Urinary bladder (tissue), 2 donors: ENCODE measurements around the gene NCR1. TPM values are rescaled to one million over a fixed set of nuclear protein-coding genes. Genes with fewer than 3 reads are reported as not detected.

Experiments
- polyA plus RNA-seq: library from polyadenylated mRNA; stranded (reverse); fragments of 200-250 nt; gene quantifications from one replicate; pipeline ENCODE4 v1.2.3, GENCODE V29; 2013
- small RNA-seq: library from RNA; depleted of rRNA; stranded (forward); fragments of <200 nt; gene quantifications from one replicate; pipeline ENCODE3, GENCODE V24; 2014
- total RNA-seq: library from RNA; depleted of rRNA; stranded (reverse); fragments of >200 nt; gene quantifications from one replicate; pipeline ENCODE4 v1.2.3, GENCODE V29; 2014
- donor health status: healthy.

Gene NCR1
- total and polyA plus RNA-seq, 2 donors = 0.13 to 0.32 TPM

Small RNA genes within 50 kb of the gene (small RNA-seq; reads per million reads assigned to genes)
- gene AC011476.8 = not detected
- gene RNU6-222P = not detected

Other genes starting within 250 kb of the NCR1 start
- 1.1 TPM for gene LILRB4, start 243.2 kb upstream of the NCR1 start, total RNA-seq
- gene LILRB4, start 243.2 kb upstream of the NCR1 start, polyA plus RNA-seq = 3.1 TPM
- not detected for gene KIR3DL3, start 181.7 kb upstream of the NCR1 start, total RNA-seq
- not detected for gene KIR3DL3, start 181.7 kb upstream of the NCR1 start, polyA plus RNA-seq
- not detected for gene KIR2DL3, start 167.6 kb upstream of the NCR1 start, total RNA-seq
- gene KIR2DL3, start 167.6 kb upstream of the NCR1 start, polyA plus RNA-seq = not detected
- gene KIR2DL1, start 136.4 kb upstream of the NCR1 start, total RNA-seq = not detected
- gene KIR2DL1, start 136.4 kb upstream of the NCR1 start, polyA plus RNA-seq = 0.06 TPM
- gene KIR2DL4, start 102.5 kb upstream of the NCR1 start, total RNA-seq = not detected
- gene KIR2DL4, start 102.5 kb upstream of the NCR1 start, polyA plus RNA-seq = 0.19 TPM
- gene KIR3DL1, start 89.7 kb upstream of the NCR1 start, total RNA-seq = not detected
- not detected for gene KIR3DL1, start 89.7 kb upstream of the NCR1 start, polyA plus RNA-seq
- gene KIR2DS4, start 73.5 kb upstream of the NCR1 start, total RNA-seq = not detected
- not detected for gene KIR2DS4, start 73.5 kb upstream of the NCR1 start, polyA plus RNA-seq
- gene KIR3DL2, start 55.7 kb upstream of the NCR1 start, total RNA-seq = not detected
- 0.18 TPM for gene KIR3DL2, start 55.7 kb upstream of the NCR1 start, polyA plus RNA-seq
- not detected for gene FCAR, start 31.9 kb upstream of the NCR1 start, total RNA-seq
- gene FCAR, start 31.9 kb upstream of the NCR1 start, polyA plus RNA-seq = 0.67 TPM
- gene NLRP7, start 41.4 kb downstream of the NCR1 start, total RNA-seq = not detected
- not detected for gene NLRP7, start 41.4 kb downstream of the NCR1 start, polyA plus RNA-seq
- 1.8 TPM for gene NLRP2, start 60.2 kb downstream of the NCR1 start, total RNA-seq
- gene NLRP2, start 60.2 kb downstream of the NCR1 start, polyA plus RNA-seq = 1.9 TPM
- not detected for gene GP6, start 132.1 kb downstream of the NCR1 start, total RNA-seq
- gene GP6, start 132.1 kb downstream of the NCR1 start, polyA plus RNA-seq = 0.16 TPM
- 15.0 TPM for gene RDH13, start 157.0 kb downstream of the NCR1 start, total RNA-seq
- gene RDH13, start 157.0 kb downstream of the NCR1 start, polyA plus RNA-seq = 12.4 TPM
- 3.0 TPM for gene EPS8L1, start 169.7 kb downstream of the NCR1 start, total RNA-seq
- gene EPS8L1, start 169.7 kb downstream of the NCR1 start, polyA plus RNA-seq = 8.1 TPM
- gene PPP1R12C, start 211.5 kb downstream of the NCR1 start, total RNA-seq = 24.8 TPM
- 219 TPM for gene PPP1R12C, start 211.5 kb downstream of the NCR1 start, polyA plus RNA-seq
- 47.2 TPM for gene TNNT1, start 243.1 kb downstream of the NCR1 start, total RNA-seq
- gene TNNT1, start 243.1 kb downstream of the NCR1 start, polyA plus RNA-seq = not detected